ELF-1 (cell line): Measurements from ENCODE around the gene NUDT22.

Source experiments
- DNase-seq: peaks from one replicate; pipeline ENCODE4 v3.0.0-alpha.2; 2016; ENCODE audit warnings: low read depth, low spot score

The NUDT22 gene

DNA sequence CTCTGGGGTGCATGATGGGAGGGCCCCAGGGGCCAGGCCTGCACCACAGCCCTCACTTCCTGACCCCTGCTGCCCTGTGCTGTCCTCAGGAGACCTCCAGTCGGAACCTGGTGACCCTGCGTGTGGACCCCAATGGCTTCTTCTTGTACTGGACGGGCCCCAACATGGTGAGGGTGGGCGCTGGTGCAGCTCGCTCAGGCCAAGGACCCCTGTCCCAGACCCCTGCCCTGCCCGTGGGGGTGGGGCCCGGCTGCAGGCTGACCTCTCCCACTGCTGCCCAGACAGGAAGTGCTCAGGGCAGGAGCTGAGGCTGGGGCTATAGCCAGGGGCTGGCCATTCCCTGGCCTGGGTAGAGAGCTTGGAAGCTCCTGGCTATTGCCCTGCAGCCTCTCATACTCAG is 28.3 kb downstream of the NUDT22 start:
- DNase-seq, result no peak

DNA sequence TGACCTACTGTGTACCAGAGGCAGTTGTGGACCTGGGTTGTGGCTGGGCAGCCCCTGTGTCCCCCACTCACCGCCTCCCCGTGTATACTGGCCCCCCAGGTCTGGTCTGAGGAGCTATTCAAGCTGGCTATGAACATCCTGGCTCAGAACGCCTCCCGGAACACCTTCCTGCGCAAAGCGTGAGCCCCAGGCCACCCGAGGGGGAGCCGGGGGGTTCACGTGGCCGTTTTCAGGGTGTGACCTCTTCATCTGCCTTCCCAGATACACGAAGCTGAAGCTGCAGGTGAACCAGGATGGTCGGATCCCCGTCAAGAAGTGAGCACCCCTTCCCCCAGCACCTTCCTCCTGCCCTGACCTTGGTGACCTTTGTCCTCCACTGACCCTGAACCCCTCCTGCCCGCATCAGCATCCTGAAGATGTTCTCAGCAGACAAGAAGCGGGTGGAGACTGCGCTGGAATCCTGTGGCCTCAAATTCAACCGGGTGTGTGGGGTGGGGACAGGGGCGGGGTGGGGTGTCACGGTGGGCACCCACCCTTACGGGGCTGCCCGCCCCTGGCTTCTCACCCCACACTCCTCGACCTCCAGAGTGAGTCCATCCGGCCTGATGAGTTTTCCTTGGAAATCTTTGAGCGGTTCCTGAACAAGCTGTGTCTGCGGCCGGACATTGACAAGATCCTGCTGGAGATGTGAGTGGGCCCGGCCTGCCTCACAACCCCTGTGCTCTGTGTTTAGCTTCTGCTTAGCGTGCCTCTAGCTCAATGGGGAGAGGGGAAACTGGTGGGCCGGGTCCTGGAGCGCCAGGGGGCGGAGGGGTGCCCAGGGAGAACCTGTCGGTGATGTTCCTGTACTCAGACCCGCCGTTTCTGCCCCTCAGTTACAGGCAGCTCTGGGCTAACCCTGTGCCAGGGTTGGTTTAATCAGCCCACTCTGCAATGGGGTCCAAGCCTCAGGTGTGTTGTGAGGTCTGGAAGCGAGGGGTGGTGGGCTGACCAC is 29.4 kb downstream of the NUDT22 start:
- no peak for DNase-seq

DNA sequence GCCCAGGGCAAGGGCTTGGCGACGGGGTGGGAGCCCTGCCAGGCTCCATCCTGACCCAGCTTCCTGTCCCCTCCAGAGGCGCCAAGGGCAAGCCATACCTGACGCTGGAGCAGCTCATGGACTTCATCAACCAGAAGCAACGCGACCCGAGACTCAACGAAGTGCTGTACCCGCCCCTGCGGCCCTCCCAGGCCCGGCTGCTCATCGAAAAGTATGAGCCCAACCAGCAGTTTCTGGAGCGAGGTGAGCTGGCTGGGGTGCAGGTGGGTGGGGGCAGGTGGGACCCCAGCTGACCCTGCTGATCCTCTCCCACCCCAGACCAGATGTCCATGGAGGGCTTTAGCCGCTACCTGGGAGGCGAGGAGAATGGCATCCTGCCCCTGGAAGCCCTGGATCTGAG is 30.2 kb downstream of the NUDT22 start:
- no peak for DNase-seq

DNA sequence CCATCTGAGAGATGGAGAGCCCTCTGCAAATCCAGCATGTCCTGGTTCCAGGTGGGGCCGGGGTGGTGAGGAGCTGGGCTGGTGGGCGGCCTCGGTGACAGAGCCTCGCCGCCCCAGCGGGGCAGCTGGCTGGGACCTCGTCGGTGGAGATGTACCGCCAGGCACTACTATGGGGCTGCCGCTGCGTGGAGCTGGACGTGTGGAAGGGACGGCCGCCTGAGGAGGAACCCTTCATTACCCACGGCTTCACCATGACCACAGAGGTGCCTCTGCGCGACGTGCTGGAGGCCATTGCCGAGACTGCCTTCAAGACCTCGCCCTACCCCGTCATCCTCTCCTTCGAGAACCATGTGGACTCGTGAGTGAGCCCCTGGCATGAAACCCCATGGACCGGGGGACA is 32.3 kb downstream of the NUDT22 start:
- DNase-seq, result no peak

DNA sequence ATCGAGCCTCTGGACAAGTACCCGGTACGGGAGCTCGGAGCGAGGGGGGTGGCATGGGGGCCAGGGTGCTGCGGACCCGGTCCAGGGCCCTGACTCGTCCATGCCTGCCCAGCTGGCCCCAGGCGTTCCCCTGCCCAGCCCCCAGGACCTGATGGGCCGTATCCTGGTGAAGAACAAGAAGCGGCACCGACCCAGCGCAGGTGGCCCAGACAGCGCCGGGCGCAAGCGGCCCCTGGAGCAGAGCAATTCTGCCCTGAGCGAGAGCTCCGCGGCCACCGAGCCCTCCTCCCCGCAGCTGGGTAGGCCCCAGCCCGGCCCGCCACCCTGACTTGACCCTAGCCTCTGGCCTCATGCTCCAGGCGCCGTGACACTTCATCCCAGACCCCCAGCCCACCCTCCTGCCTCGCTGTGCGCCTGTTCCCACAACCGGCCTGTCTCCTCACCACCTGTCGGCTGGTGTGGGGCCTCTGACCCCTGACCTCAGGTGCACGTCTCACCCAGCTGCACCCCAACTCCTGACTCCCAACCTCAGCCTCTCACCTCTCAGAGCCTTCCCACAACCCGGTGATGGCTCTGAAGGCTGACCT is 33.0 kb downstream of the NUDT22 start:
- no peak for DNase-seq

DNA sequence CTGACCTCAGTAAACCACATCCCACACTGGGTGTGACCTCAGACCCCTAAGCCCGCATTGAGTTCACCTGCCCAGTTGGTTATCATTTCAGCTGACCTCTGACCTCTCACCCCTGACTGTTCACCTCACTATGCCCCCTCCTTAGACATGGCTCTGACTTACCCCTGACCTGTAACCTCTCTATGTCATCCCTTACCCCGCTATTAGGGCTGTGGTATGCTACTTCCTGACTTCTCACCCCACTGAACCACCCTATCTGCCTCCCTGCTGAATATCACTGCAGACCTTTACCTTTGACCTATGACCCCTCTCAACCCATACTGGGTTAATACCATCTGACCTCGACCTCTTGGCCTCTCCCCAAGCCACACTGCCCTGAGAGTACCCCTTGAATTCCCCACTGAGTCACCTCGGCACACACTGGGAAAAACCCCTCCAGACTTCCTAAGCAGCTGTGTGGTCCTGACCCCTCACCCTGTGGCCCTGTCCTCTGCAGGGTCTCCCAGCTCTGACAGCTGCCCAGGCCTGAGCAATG is 33.5 kb downstream of the NUDT22 start:
- no peak for DNase-seq

DNA sequence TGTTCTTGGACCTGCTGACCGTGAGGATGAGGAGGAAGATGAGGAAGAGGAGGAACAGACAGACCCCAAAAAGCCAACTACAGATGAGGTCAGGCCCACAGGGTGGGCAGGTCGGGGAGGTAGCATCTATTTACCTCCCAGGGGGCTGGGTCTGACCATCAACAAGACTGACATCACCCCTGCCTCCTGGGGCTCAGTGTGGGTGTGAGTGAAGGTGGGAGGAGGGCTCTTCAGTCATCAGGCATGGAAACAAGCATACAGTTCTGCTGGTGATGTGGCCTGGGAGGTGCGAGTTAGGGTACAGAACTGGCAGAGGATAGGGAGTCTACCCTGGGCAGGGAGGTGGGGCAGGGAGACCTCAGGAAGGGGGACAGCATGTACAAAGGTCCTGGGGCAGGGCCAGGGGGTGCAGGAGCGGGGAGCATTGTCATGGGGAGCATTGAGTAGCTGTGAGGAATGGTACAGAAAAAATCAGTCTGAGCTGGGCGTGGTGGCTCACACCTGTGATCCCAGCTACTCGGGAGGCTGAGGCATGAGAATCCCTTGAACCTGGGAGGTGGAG is 34.2 kb downstream of the NUDT22 start:
- no peak for DNase-seq

DNA sequence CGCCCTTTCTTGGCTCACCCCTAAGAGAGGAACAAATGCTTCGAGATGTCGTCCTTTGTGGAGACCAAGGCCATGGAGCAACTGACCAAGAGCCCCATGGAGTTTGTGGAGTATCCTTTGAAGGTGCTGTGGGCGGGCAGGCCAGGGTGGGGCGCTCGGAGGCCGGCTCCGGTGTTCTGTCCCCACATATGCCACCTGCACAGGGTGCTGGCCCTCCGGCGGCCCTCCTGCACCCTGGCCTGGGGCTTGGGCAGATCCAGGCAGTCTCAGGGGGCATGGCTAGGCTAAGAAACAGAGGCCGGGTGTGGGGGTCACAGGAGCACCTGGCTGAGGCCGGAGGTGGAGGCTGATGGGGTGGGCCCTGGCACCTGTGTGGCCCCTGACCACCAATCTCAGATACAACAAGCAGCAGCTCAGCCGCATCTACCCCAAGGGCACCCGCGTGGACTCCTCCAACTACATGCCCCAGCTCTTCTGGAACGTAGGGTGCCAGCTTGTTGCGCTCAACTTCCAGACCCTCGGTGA is 35.5 kb downstream of the NUDT22 start:
- DNase-seq, result no peak

DNA sequence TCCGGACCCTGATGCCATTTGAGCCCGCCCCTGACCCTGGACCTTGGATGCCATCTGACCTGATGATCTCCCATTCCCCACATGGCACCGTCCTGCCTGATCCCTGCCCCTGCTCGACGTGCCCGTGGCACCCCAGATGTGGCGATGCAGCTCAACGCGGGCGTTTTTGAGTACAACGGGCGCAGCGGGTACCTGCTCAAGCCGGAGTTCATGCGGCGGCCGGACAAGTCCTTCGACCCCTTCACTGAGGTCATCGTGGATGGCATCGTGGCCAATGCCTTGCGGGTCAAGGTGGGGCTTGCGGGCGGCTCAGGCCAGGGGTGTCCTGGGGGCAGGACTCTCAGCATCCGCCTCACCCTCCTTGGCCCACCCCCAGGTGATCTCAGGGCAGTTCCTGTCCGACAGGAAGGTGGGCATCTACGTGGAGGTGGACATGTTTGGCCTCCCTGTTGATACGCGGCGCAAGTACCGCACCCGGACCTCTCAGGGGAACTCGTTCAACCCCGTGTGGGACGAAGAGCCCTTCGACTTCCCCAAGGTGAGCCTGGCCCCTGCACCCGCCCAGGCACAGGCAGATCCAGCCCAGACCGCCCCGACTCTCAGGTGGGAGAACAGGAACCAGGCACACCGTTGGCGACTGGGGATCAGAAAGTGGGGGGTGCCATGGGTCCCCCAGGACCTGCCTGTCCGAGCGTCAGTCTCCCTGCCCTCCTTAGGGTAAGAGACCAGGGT is 36.4 kb downstream of the NUDT22 start:
- no peak for DNase-seq

DNA sequence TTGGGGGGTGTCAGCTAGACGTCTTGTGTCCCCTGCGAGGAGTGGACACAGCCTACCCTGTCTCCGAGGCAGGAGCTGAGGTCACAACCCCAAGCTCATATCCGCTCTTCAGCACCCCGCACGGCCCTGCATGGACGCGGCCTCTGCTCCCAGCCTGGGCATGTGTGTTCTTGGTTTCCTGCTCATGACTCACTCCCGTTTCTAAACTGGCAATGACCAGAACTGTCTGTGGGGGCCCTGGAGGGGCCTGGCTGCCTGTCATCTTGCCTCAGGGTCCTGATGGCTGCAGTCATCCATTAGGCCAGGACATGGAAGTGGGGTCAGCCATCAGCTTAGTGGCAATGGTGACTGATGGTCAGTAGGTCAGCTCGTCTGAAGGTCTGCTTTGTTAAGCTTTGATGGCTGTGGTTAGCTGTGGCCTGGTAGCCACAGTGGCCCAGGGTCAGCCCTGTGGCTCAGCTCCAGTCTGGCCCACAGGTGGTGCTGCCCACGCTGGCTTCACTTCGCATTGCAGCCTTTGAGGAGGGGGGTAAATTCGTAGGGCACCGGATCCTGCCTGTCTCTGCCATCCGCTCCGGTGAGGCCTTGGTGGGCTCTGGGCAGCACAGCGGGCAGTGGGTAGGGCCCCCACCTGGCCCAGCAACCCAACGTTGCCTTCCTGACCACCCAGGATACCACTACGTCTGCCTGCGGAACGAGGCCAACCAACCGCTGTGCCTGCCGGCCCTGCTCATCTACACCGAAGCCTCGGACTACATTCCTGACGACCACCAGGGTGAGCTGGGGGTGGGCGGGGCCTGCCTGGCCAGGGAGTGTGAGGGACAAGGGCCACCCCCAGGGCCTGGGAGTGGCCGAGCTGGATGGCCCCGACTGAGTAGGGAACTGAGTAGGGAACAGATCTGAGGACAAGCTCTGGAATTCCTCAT is 37.2 kb downstream of the NUDT22 start:
- peak; percentile 76 for DNase-seq

DNA sequence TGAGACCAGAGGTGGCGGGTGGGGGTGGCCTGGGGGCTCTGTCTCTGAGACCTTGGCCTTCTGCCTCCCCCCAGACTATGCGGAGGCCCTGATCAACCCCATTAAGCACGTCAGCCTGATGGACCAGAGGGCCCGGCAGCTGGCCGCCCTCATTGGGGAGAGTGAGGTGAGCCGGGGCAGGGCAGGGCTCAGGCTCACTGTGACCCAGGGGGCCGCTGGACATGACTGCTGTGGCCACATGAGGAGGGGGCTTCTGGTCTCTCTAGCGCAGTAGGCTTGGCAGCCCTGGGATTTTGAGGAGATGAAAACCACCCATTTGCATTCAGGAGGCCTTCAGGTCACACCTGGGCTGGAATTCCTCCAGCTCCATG is 37.9 kb downstream of the NUDT22 start:
- DNase-seq, result no peak

DNA sequence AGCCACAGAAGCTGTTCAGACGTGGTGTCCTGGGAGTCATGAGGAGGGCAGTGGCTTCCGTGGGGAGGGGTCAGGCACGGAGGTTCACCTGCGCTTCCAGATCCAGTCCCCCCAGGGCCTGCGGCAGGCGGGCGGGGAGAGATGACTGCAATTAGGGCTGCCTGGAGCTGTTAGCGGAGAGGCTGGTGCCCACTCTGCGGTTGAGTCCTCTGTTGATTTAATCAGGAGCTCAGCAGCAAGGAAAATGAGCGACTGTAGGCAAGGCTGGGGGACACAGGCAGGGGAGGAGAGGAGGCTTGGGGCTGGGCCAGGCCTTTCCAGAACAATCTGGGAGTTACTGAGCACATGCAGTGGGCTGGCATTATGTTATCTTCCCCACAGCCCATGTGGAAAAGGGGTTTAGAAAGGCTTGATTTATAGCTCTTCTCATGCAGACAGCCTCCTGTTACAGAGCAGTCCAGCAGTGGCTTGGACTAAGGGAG is 38.3 kb downstream of the NUDT22 start:
- DNase-seq, result peak; percentile 68

DNA sequence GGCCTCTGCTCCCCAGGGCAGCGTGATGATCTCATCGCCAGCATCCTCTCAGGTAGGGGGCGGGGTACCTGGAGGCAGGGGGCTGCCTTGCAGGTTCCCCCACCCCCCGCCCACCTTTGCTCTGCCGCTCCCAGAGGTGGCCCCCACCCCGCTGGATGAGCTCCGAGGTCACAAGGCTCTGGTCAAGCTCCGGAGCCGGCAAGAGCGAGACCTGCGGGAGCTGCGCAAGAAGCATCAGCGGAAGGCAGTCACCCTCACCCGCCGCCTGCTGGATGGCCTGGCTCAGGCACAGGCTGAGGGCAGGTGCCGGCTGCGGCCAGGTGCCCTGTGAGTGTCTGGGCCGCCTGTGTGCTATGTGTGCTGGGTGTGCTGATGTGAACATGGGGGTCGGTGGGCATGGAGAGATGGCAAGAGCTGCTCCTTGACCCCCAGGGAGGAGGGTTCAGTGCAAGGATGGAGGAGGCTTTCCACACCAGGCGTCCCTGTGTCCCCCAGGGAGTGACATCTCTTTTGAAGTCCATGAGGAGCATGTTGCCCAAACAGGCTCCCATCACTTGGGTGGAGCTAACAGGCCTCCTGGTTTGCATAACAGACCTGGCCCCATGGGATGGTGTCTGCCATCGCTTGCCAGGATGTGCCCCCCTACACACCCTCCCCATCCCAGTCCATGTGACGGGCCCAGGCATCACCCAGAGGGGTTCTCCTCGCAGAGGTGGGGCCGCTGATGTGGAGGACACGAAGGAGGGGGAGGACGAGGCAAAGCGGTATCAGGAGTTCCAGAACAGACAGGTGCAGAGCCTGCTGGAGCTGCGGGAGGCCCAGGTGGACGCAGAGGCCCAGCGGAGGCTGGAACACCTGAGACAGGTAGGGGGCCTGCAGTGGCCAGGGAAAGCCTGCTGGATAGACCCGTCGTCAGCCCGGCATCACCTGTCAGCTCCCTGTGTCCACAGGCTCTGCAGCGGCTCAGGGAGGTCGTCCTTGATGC is 39.4 kb downstream of the NUDT22 start:
- DNase-seq, result no peak

DNA sequence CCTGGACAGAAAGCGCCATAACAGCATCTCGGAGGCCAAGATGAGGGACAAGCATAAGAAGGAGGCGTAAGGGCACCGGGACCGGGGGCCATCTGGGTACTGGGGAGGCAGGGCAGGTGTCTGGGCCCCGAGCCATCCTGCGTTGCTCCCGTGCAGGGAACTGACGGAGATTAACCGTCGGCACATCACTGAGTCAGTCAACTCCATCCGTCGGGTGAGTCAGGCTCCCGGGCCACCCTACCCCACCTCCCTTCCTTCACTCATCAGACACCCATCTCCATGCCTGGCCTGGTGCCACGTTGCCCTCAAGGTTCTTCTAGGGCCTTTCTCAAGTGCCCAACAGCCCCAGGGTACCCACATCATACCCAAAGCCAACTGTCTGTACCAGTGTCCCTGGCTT is 40.3 kb downstream of the NUDT22 start:
- DNase-seq, result no peak

DNA sequence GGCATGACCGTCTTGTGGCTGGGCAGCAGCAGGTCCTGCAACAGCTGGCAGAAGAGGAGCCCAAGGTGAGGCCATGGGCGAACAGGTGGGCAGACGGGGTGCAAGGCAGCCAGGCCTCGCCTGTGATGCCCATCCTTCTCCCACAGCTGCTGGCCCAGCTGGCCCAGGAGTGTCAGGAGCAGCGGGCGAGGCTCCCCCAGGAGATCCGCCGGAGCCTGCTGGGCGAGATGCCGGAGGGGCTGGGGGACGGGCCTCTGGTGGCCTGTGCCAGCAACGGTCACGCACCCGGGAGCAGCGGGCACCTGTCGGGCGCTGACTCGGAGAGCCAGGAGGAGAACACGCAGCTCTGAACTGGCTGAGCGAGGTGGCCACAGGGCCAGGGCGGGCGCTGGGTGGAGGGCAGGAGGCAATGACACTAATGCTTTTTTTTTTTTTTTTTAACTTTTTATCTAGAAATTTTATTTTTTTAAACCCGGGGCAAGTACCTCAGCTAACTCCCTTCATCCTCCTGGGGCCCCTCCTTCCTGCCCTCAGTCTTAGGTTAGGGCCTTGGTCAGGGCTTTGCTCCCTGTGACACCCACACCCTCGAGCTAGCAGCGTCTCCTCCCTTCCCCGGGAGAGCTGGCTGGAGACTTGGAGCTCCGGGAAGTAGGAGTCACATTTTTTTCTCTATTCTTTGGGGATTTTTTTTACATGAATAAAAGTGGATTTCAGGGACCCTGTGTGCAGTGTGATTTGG is 41.3 kb downstream of the NUDT22 start:
- no peak for DNase-seq

DNA sequence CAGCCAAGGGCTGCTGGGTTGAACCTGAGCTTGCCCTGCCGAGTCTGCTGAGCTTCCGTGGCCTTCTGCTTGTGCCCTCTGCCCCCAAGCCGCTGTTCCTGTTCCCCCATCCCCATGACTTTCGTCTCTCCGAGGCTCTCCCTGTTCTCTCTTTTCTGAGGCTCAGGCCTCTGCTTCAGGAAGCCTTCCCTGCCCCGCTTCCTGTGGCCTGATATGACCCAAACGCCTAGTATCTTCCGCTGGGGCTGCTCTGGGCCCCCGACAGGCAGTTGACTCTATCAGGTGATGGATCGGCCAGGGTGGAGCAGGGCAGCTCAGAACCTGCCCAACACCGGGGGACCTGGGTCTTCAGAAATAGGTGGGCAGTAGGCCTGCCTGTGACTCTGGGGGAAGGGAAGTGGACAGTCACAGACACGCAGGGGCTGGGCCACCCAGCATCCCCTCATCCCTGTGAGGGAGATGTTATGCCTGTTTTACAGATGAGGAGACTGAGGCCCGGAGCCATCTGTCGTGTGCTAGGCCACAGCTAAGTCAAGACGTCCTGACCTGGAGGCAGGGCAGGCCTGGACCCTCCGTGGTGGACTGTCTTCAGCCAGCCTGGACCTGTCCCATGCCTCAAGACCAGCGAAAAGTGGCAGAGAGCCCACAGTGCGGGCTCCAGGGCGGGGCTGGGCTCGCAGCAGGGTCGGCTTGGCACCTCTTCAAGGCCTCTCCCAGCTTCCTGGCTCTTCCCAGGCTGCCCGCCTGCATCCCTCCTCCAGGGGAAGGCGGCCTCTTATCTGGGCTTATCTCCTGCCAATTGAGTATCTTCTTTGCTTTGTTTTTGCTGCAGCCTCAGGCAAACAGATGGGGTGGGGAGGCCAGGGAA is 42.2 kb downstream of the NUDT22 start:
- DNase-seq, result no peak

DNA sequence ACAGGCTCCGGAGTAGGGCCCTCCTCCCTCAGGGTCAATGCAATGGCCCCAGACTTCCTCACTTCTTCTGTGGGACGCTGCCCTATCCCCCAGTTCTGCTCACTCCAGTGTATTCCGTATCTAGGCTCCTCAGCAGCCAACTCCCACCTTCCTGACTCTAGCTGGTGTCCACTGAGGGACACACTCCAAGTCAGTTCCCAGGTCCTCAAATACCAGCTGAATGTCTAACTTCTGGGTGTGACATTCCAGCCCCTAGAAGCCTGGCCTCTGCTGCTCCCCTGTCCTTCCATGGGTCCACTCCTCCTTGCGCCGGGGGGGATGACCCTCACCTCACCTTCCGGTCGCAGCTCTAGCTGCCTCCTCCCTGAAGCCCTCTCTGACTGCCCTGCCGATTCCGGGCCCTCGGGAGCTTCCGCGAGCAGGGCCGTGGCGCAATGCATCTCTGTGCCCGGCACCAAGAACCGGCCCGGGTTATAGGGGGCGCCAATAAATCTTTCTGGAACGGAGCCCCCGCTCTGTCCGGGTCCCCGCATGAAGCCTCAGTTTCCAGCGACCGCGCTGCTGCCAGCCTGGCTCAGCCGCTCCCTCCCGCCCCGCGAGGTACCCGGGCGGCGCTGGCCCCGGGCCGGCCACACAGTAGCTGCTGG is 42.9 kb downstream of the NUDT22 start:
- DNase-seq, result peak; percentile 87
